Measurements from ENCODE around the gene MAEA. TPM values are rescaled to one million over a fixed set of nuclear protein-coding genes. Genes with fewer than 3 reads are reported as not detected.
"Not testable (repeated sequence)": the region's sequence is repeated elsewhere in the genome, so short reads cannot be mapped to it uniquely, and the experiment has no call there.

MAEA gene
- total and polyA plus RNA-seq, 2 of the 8 experiments (the other 6 are each of a cell fraction or from before 2014, with no cell fraction given): 75.8 to 133 TPM

GRCh38 chr4:1372576-1372975 lies 82.9 kb downstream of the MAEA start:
- FAIRE-seq; H3K27ac ChIP-seq (ENCODE audit: low read depth, low read length): not testable (repeated sequence)

More at GRCh38 chr4:1372576-1372975, 82.9 kb downstream of the MAEA start:
- H3K23me2 ChIP-seq (ENCODE audit: low read depth, low read length); H2BK5ac ChIP-seq (ENCODE audit: low read depth, low read length); H2AFZ ChIP-seq (ENCODE audit: low read length); H2BK120ac ChIP-seq (replicated peaks; ENCODE audit: low read depth, low read length); POLR2A ChIA-PET (ENCODE audit: partially characterized antibody); H2BK15ac ChIP-seq (ENCODE audit: low read length); H3K9ac ChIP-seq (replicated peaks in 1 of 4; ENCODE audit: extremely low read depth in 1 of 4, low read depth in 3 of 4, low read length in 3 of 4); H3K4ac ChIP-seq (replicated peaks; ENCODE audit: insufficient read length, low read depth, low read length); H3K36me3 ChIP-seq (ENCODE audit: control insufficient read depth in 2 of 4, insufficient read depth in 4 of 4, low read length in 3 of 4); H3K23ac ChIP-seq (ENCODE audit: insufficient read length); H2BK12ac ChIP-seq (ENCODE audit: low read depth, low read length); H3K4me2 ChIP-seq (ENCODE audit: insufficient read depth in 1 of 2, low read depth in 2 of 2, low read length in 2 of 2); H3K56ac ChIP-seq (replicated peaks; ENCODE audit: insufficient read length, low read depth, low read length); H4K5ac ChIP-seq (ENCODE audit: insufficient read length, low read depth, low read length); H2BK20ac ChIP-seq (ENCODE audit: low read length); H3K14ac ChIP-seq (ENCODE audit: insufficient read length); DNase-seq (ENCODE audit: low read depth in 1 of 2, low spot score in 2 of 2); H2AK5ac ChIP-seq (ENCODE audit: low read depth, low read length); H3K27me3 ChIP-seq (replicated peaks in 1 of 4; ENCODE audit: control insufficient read depth in 3 of 4, extremely low read depth in 1 of 4, insufficient read depth in 3 of 4, low read length in 3 of 4); H4K91ac ChIP-seq (replicated peaks; ENCODE audit: insufficient read length, low read length); H3K18ac ChIP-seq (ENCODE audit: extremely low read depth, low read length); H3K4me1 ChIP-seq (replicated peaks in 1 of 4; ENCODE audit: control insufficient read depth in 3 of 4, insufficient read depth in 4 of 4, low read length in 3 of 4); H3K4me3 ChIP-seq (ENCODE audit: extremely low read depth in 1 of 4, insufficient read depth in 2 of 4, low read depth in 3 of 4, low read length in 4 of 4); H3K79me2 ChIP-seq (ENCODE audit: control insufficient read depth in 1 of 2, insufficient read depth in 2 of 2, low read length in 2 of 2); H3K79me1 ChIP-seq (ENCODE audit: low read depth, low read length); H3K9me3 ChIP-seq (ENCODE audit: insufficient read depth in 2 of 2, low read depth in 1 of 2, low read length in 1 of 2); H4K8ac ChIP-seq (ENCODE audit: extremely low read depth, insufficient read depth, low read length): not testable (repeated sequence)
- 87% methylated on average over 13 of the region's 22 CpGs; no CpG with 5 or more reads in 1 of the 2 experiments for WGBS, 2 experiments (ENCODE audit: extremely low coverage in 1 of 2, insufficient coverage in 1 of 2, insufficient read length in 1 of 2, insufficient replicate concordance in 2 of 2, low coverage in 1 of 2, low lambda C conversion rate in 2 of 2, missing lambda C conversion rate in 1 of 2)
- peaks cover 0 to 12% of the 10 kb centered on the region in 2 experiments for H4K20me1 ChIP-seq (replicated peaks in 1 of 2; ENCODE audit: control insufficient read depth in 1 of 2, insufficient read depth in 2 of 2, low read length in 2 of 2)
- CTCF ChIA-PET (ENCODE audit: partially characterized antibody): interaction anchor here (0.7 to 1.7 kb wide), 3 partner anchors 15 to 257 kb away, joined by 3 to 5 read pairs (median 3); no protein-coding TSS in a partner anchor

Data from H1 (cell line).